Fibroblast of villous mesenchyme (primary cell): Measurements from ENCODE around the gene TIPARP. TPM values are rescaled to one million over a fixed set of nuclear protein-coding genes. Genes with fewer than 3 reads are reported as not detected.

Source experiments
- DNase-seq: peaks from one replicate; pipeline ENCODE4 v3.0.0-alpha.2; 2010; ENCODE audit warnings: low read depth
- H3K4me3 ChIP-seq: 2 replicates; pipeline ENCODE4 v1.5.1; 2011; ENCODE audit warnings: low read depth, mild to moderate bottlenecking, low read length
- CTCF ChIP-seq: IDR thresholded peaks from 2 replicates; pipeline ENCODE4 v1.5.1; 2012; ENCODE audit warnings: low read depth, mild to moderate bottlenecking, low read length; ENCODE audit not compliant: insufficient read depth
- total RNA-seq: library from RNA; depleted of rRNA; stranded (reverse); fragments of >200 nt; gene quantifications from 2 replicates; pipeline ENCODE4 v1.2.3, GENCODE V29; 2012

The TIPARP gene
- total RNA-seq, 1 donor, result 91.1 TPM

GRCh38 chr3:156657862-156658731 lies 16.3 kb upstream of the TIPARP start:
- no peak overlapping the region for H3K4me3 ChIP-seq
- no peak for TF ChIP-seq CTCF
- no peak for DNase-seq

- no peak for TF ChIP-seq CTCF
- H3K4me3 ChIP-seq, result no peak overlapping the region
- DNase-seq, result no peak
Observed at GRCh38 chr3:156658732-156659090, 15.7 kb upstream of the TIPARP start.

GRCh38 chr3:156659260-156659659 lies 15.1 kb upstream of the TIPARP start:
- no peak for DNase-seq
- H3K4me3 ChIP-seq, result no peak overlapping the region
- no peak for TF ChIP-seq CTCF

GRCh38 chr3:156661155-156661554 lies 13.2 kb upstream of the TIPARP start:
- no peak for DNase-seq
- no peak overlapping the region for H3K4me3 ChIP-seq
- no peak for TF ChIP-seq CTCF

- no peak for TF ChIP-seq CTCF
- no peak overlapping the region for H3K4me3 ChIP-seq
- no peak for DNase-seq
Observed at GRCh38 chr3:156664011-156664830, 10.2 kb upstream of the TIPARP start.

GRCh38 chr3:156664831-156665178 lies 9.6 kb upstream of the TIPARP start:
- DNase-seq, result no peak
- no peak for TF ChIP-seq CTCF
- no peak overlapping the region for H3K4me3 ChIP-seq
